ENCODE results near the gene CTIF. TPM values are rescaled to one million over a fixed set of nuclear protein-coding genes. Genes with fewer than 3 reads are reported as not detected.

Gene CTIF
- polyA plus RNA-seq, 1 of the 3 experiments (the other 2 are of a cell fraction): 47.2 TPM

DNA sequence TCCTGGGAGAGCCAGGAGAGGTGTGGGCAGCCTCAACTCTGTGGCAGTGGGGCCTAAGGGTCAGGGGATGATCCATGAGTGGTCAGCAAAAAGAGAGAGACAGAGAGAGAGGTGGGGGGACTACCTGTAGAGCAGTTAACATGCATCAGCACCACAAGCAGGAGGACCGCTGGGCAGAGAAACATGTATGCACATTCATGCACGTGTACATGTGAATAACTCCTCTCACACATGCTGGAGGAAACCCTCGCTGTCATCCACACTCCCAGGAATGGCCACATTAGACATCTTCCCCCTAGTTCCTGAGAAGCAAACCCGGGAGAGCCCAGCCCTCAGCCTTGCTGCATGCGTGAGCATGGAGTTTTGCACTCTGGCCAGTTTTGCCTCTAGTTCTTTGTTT, 245.8 kb downstream of the CTIF start:
- H3K9me3 ChIP-seq: no peaks in the 10 kb centered on the region
- peaks cover 36 to 75% of the 10 kb centered on the region in 2 experiments for H3K4me1 ChIP-seq (ENCODE audit: control insufficient read depth in 1 of 2, insufficient read depth in 2 of 2, low read depth in 1 of 2, low read length in 1 of 2)
- no peak overlapping the region; a peak in 1 of 4 replicates for H3K27ac ChIP-seq (ENCODE audit: low read depth in 2 of 2, low read length in 1 of 2)
- H3K27me3 ChIP-seq (ENCODE audit: insufficient read depth): no peaks in the 10 kb centered on the region
- POLR2A ChIA-PET: no interaction called here
- H3K9ac ChIP-seq: no peak overlapping the region
- DNase-seq: no peak
- no peak overlapping the region for H3K4me3 ChIP-seq (ENCODE audit: low read depth in 2 of 2, low read length in 1 of 2)
- H3K79me2 ChIP-seq (ENCODE audit: insufficient read depth): peaks cover 35% of the 10 kb centered on the region
- no peak overlapping the region for H2AFZ ChIP-seq (ENCODE audit: low read depth)
- no peaks in the 10 kb centered on the region for H4K20me1 ChIP-seq (ENCODE audit: insufficient read depth)
- CTCF ChIA-PET: interaction anchor here (2.2 kb wide), 1 partner anchor 7 kb away, joined by 11 read pairs; no protein-coding TSS in a partner anchor
- peaks cover 12 to 38% of the 10 kb centered on the region in 2 experiments for H3K36me3 ChIP-seq (replicated peaks in 1 of 2; ENCODE audit: control insufficient read depth in 1 of 2, insufficient read depth in 2 of 2, low read length in 1 of 2)
- WGBS (ENCODE audit: low lambda C conversion rate): 98% methylated on average over 4 of the region's 5 CpGs
- TF ChIP-seq CHD2 (IDR thresholded peaks at IDR 0.05; ENCODE audit: low read length, partially characterized antibody) (no peak), EZH2phosphoT487 (IDR thresholded peaks at IDR 0.05; ENCODE audit: borderline replicate concordance, low read depth) (no peak), RFX5 (IDR thresholded peaks at IDR 0.05; ENCODE audit: low read length) (no peak), SIN3A (IDR thresholded peaks at IDR 0.05; ENCODE audit: borderline replicate concordance, low read depth, low read length) (no peak), MEF2A (IDR thresholded peaks at IDR 0.05; ENCODE audit: borderline replicate concordance, low read depth) (no peak), ELF1 (IDR thresholded peaks at IDR 0.05) (no peak), POLR2AphosphoS5 (IDR thresholded peaks at IDR 0.05; ENCODE audit: low read depth, low read length) (no peak), NFIC (IDR thresholded peaks at IDR 0.05; ENCODE audit: borderline replicate concordance) (no peak), MXI1 (IDR thresholded peaks at IDR 0.05; ENCODE audit: low read depth, low read length) (no peak), FOXJ3 (CRISPR knock-in tag; IDR thresholded peaks at IDR 0.05) (no peak), RAD21 (IDR thresholded peaks at IDR 0.05; ENCODE audit: low read length) (no peak)
- TF ChIP-seq, protein P1, sequence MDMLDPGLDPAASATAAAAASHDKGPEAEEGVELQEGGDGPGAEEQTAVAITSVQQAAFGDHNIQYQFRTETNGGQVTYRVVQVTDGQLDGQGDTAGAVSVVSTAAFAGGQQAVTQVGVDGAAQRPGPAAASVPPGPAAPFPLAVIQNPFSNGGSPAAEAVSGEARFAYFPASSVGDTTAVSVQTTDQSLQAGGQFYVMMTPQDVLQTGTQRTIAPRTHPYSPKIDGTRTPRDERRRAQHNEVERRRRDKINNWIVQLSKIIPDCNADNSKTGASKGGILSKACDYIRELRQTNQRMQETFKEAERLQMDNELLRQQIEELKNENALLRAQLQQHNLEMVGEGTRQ (IDR thresholded peaks at IDR 0.05; ENCODE audit: borderline replicate concordance, low read depth, low read length): no peak
- no peaks in the 10 kb centered on the region for H3K9me2 ChIP-seq
- H3F3A ChIP-seq (replicated peaks; ENCODE audit: insufficient read depth): peaks cover 9% of the 10 kb centered on the region
- H3K4me2 ChIP-seq: no peak overlapping the region

DNA sequence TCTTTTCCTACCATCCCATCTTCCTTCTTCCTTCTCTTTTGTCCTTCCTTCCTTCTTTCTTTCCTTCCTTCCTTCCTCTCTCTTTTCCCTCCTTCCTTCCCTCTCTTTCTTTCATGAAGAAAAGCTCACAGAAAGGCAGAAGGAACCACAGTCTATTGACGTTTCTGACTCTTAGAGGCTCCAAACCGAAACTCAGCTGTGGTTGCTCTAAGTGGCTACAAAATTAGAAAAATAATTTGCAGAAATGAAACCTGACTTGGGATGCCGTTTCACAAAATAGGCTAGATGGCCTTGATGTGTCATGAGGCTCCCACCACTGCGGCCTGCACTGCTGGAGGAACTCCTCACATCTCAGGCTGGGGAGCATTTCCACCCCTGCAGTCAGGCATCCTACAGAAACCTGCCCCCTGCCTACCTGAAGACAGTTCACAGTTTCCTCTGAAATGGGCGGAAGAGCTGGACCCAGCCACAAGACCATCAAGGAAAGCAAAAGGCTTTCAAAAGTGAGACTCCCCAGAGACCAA, 246.3 kb downstream of the CTIF start:
- Histone ChIP-seq H3K4me1 (ENCODE audit: control insufficient read depth in 1 of 2, insufficient read depth in 2 of 2, low read depth in 1 of 2, low read length in 1 of 2) (peaks cover 31 to 70% of the 10 kb centered on the region in 2 experiments), H2AFZ (ENCODE audit: low read depth) (no peak overlapping the region), H3K9ac (no peak overlapping the region), H3F3A (replicated peaks; ENCODE audit: insufficient read depth) (peaks cover 8% of the 10 kb centered on the region), H4K20me1 (ENCODE audit: insufficient read depth) (no peaks in the 10 kb centered on the region), H3K9me2 (no peaks in the 10 kb centered on the region), H3K27ac (ENCODE audit: low read depth in 2 of 2, low read length in 1 of 2) (no peak overlapping the region; a peak in 1 of 4 replicates), H3K9me3 (no peaks in the 10 kb centered on the region), H3K4me2 (no peak overlapping the region), H3K36me3 (replicated peaks in 1 of 2; ENCODE audit: control insufficient read depth in 1 of 2, insufficient read depth in 2 of 2, low read length in 1 of 2) (peaks cover 12 to 41% of the 10 kb centered on the region in 2 experiments), H3K79me2 (ENCODE audit: insufficient read depth) (peaks cover 32% of the 10 kb centered on the region), H3K4me3 (ENCODE audit: low read depth in 2 of 2, low read length in 1 of 2) (no peak overlapping the region), H3K27me3 (ENCODE audit: insufficient read depth) (no peaks in the 10 kb centered on the region)
- no peak for TF ChIP-seq FOSL2 (IDR thresholded peaks at IDR 0.05; ENCODE audit: borderline replicate concordance, low read depth)
- no peak for TF ChIP-seq CHD2 (IDR thresholded peaks at IDR 0.05; ENCODE audit: low read length, partially characterized antibody)
- TF ChIP-seq ELF1 (IDR thresholded peaks at IDR 0.05): no peak
- TF ChIP-seq, protein P2, sequence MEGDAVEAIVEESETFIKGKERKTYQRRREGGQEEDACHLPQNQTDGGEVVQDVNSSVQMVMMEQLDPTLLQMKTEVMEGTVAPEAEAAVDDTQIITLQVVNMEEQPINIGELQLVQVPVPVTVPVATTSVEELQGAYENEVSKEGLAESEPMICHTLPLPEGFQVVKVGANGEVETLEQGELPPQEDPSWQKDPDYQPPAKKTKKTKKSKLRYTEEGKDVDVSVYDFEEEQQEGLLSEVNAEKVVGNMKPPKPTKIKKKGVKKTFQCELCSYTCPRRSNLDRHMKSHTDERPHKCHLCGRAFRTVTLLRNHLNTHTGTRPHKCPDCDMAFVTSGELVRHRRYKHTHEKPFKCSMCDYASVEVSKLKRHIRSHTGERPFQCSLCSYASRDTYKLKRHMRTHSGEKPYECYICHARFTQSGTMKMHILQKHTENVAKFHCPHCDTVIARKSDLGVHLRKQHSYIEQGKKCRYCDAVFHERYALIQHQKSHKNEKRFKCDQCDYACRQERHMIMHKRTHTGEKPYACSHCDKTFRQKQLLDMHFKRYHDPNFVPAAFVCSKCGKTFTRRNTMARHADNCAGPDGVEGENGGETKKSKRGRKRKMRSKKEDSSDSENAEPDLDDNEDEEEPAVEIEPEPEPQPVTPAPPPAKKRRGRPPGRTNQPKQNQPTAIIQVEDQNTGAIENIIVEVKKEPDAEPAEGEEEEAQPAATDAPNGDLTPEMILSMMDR (IDR thresholded peaks at IDR 0.05): no peak
- no peak for TF ChIP-seq GABPA (IDR thresholded peaks at IDR 0.05; ENCODE audit: low read depth)
- no peak for TF ChIP-seq POLR2AphosphoS5 (IDR thresholded peaks at IDR 0.05; ENCODE audit: low read depth, low read length)
- no peak for TF ChIP-seq YY1 (IDR thresholded peaks at IDR 0.05; ENCODE audit: low read depth)
- TF ChIP-seq, protein P1 (IDR thresholded peaks at IDR 0.05; ENCODE audit: borderline replicate concordance, low read depth, low read length): no peak
- no peak for TF ChIP-seq EP300 (IDR thresholded peaks at IDR 0.05; ENCODE audit: borderline replicate concordance in 1 of 2, low read depth in 1 of 2, low read length in 1 of 2)
- TF ChIP-seq EZH2phosphoT487 (IDR thresholded peaks at IDR 0.05; ENCODE audit: borderline replicate concordance, low read depth): no peak
- TF ChIP-seq, protein P3, sequence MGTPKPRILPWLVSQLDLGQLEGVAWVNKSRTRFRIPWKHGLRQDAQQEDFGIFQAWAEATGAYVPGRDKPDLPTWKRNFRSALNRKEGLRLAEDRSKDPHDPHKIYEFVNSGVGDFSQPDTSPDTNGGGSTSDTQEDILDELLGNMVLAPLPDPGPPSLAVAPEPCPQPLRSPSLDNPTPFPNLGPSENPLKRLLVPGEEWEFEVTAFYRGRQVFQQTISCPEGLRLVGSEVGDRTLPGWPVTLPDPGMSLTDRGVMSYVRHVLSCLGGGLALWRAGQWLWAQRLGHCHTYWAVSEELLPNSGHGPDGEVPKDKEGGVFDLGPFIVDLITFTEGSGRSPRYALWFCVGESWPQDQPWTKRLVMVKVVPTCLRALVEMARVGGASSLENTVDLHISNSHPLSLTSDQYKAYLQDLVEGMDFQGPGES (IDR thresholded peaks at IDR 0.05; ENCODE audit: low read depth, low read length): no peak
- no peak for TF ChIP-seq FOXJ3 (CRISPR knock-in tag; IDR thresholded peaks at IDR 0.05)
- no peak for TF ChIP-seq NFIC (IDR thresholded peaks at IDR 0.05; ENCODE audit: borderline replicate concordance)
- no peak for TF ChIP-seq MXI1 (IDR thresholded peaks at IDR 0.05; ENCODE audit: low read depth, low read length)
- TF ChIP-seq, protein P4, sequence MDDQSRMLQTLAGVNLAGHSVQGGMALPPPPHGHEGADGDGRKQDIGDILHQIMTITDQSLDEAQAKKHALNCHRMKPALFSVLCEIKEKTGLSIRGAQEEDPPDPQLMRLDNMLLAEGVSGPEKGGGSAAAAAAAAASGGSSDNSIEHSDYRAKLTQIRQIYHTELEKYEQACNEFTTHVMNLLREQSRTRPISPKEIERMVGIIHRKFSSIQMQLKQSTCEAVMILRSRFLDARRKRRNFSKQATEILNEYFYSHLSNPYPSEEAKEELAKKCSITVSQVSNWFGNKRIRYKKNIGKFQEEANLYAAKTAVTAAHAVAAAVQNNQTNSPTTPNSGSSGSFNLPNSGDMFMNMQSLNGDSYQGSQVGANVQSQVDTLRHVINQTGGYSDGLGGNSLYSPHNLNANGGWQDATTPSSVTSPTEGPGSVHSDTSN (IDR thresholded peaks at IDR 0.05): no peak
- TF ChIP-seq RAD21 (IDR thresholded peaks at IDR 0.05; ENCODE audit: low read length): no peak
- no peak for TF ChIP-seq SIN3A (IDR thresholded peaks at IDR 0.05; ENCODE audit: borderline replicate concordance, low read depth, low read length)
- WGBS (ENCODE audit: low lambda C conversion rate): 94% methylated on average over 5 of the region's 5 CpGs
- no peak for DNase-seq
- ChIA-PET CTCF (interaction anchor here (0.9 to 2.2 kb wide), 3 partner anchors 8 to 74 kb away, joined by 3 to 11 read pairs (median 3); no protein-coding TSS in a partner anchor), POLR2A (no interaction called here)

All from SK-N-SH (cell line).